ENCODE data around the gene DDX1. TPM values are rescaled to one million over a fixed set of nuclear protein-coding genes. Genes with fewer than 3 reads are reported as not detected.
"Not testable (repeated sequence)": the region's sequence is repeated elsewhere in the genome, so short reads cannot be mapped to it uniquely, and the experiment has no call there.

Gene DDX1
- polyA plus RNA-seq, 5 donors: 110 to 149 (median 145) TPM

DNA sequence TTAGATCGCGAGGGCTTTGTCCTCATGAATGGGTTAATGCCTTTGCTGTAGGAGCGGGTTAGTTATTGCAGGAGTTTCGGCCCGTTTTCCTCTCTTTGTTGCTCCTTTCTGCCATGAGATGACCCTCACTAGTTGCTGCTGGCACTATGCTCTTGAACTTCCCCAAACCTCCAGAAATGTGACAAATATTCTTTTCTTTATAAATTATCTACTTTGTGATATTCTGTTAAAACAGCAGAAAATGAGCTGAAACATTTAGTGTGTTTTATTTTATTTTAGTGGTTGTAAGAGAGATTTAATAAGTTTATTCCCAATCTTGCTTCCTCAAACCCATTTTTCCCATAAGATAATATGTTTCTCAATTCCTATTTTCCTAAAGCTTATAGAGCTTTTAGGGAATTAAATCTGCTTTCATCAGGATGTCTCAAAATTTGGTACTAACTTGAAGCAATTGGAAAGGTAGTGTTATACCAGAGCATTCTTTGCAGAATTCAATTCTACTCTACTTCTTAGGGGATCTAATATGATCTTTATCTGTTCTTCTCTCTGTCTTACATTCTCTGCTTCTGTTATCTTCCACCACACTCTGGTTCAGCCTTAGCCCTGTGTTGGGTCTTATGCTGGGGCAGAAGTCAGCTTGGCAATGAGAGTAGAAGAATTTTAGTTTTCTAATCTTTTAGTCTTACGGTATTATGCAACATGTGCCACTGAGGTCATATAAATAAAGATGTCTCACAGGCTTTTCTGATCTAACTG, 23.1 kb downstream of the DDX1 start:
- DNase-seq: no peak

DNA sequence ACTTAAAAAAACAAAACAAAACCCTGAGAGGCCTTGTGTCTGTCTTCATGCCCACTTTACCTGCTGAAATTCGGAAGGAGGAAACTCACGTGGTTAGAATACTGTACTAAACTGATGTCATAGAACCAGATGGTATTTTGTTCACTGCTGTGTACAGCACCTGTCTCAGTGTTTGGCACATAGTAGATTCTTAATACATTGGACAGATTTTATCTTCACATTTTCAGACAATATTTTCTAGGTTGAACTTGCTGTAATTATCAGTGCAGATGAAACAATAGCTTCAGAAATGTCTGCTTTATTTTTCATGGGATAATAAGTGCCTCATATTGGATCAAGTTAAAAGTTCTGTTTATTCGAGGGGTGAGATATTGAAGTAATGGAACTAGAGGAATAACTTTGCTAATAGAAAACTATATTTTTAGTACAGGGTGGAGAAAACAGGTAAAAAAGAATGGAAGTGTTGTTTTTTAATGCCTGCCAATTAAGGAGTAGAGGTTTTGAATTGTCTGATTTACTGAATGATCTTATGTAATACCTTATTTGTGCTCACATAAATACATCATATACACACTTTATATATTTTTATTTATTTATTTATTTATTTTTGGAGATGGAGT, 23.7 kb downstream of the DDX1 start:
- no peak for DNase-seq

DNA sequence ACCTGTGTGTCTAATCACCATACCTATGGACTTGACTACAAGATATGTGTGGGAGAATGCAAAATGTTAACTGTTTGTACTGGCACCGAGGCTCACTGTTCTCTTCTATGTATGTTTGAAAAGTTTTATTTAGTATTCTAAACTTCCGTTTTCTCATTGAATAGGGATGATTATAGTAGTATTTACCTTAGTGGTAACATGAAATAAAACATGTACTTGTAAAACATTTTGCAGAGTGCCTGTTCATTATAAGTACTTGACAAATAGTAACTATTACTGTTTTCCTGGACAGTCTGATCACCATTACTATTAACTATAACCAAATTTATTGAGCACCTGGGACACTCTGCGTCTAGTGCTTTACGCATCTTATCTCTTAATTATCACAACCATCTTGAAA, 24.8 kb downstream of the DDX1 start:
- no peak for DNase-seq

DNA sequence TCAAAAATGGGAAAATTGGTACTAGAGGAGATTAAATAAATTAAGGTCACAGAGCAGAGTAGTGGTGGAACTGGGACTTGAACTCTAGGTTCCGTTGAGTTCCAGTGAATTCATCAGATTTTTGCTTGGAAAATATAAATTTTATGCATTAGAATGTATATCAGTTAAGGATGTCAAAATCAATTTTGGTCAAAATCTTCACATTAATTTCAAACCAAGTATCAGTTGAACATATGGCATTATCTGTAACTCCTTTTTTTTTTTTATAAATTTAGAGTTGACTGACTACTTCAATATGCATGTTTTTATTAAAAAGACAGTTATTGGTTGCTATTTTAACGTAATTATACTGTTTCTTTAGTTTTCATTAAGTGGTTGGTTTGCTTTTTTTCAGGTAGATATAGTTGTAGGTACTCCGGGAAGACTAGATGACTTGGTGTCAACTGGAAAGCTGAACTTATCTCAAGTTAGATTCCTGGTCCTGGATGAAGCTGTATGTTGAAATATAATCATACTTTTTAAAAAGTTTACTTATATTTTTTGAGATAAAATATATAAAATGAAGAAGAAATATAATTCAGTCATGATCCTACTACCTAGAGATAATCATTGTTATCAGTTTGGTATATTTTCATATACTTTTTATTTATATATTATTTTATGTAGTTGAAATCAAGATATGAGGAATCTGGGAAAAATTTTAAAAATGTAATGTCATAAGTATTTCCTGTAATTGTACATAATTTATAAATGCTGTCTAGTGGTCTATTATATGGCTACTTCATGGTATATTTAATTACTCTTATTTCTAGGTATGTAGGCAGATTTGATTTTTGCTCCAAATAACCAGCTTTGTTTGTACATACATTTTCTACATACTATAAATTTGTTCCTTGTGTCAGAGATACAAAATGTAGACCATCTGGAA, 25.4 kb downstream of the DDX1 start:
- no peak for DNase-seq

DNA sequence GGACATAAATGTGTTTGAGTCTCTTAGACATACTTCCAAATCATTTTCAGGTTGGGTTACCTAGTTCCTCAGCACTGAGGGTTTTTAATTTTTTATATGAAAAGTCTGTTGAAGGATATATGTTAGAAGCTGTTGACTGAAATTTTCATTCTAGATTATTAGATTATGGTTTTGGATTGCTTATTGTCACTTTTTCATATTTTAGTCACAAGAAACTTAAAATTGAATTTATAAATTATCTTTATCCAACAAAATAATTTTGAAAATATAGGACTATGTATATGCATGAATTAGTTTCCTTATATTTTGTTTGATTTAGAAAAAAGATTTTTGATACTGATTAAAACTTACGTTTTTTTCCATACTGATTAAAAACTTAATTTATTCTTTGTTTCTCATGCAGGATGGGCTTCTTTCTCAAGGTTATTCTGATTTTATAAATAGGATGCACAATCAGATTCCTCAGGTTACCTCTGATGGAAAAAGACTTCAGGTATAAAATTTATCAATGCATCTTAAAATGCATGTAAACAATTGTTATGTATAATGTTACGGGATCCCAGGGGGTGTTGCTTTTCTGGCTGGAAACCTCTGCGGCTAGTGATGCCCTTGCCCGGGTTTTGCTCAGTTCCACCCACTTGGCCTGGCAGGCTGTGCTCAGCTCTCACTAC, 26.2 kb downstream of the DDX1 start:
- DNase-seq: no peak

DNA sequence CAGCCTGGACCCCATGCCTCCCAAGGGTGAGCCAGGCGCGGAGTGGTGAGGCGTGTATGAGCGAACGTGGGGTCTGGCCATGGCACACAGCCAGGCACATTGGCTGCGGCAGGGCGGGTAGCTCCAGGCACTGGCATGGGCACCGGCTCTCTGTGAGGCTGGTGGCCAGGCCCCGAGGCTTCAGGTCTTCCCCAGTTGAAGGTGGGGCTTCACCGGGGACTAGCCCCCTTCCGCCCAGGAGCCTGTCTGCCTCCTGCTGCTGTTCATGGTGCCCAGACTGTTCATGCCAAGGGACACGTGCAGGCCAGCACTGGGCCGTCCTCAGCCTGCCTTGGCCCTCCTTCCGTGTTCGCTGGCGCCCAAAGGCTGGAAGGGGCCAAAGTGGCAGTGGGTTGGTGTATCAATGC, 26.8 kb downstream of the DDX1 start:
- no peak for DNase-seq

DNA sequence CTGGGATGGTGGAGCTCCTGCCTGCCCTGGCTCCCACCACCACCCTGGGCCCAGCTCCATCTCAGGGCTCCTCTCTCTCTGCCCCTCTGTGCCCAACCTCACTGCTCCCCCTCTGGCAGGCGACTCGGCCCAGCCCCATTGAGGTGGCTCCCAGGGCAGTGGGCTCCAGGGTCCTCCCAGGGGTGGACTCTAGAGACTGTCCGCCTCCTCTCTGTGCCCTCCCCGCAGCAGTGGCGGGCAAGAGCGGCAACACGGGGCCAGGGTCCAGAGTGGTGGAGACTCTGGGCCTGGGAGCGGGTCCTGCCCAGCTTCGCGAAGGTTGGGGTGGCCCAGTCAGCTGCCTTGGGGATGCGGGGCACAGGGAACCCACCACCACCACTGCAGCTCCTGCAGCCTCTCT, 27.4 kb downstream of the DDX1 start:
- no peak for DNase-seq

DNA sequence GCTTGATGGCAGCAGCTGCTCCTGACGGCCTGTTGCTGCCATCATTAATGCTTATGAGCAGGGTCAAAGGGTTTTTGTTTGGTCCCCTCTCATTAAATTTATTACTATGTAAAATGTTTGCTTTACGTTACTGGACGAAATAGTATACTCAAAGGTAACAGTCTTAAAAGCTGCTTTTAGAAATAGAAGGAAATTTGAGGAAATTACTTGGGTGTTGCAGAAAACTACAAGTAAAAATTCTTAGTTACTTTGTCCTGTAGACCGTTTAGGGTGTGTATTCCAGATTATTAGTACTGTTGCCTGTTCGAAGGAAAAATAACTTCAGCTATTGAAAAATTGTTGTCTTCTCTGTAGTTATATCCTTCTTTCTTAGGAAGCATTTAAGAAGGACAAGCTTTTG, 27.8 kb downstream of the DDX1 start:
- no peak for DNase-seq

DNA sequence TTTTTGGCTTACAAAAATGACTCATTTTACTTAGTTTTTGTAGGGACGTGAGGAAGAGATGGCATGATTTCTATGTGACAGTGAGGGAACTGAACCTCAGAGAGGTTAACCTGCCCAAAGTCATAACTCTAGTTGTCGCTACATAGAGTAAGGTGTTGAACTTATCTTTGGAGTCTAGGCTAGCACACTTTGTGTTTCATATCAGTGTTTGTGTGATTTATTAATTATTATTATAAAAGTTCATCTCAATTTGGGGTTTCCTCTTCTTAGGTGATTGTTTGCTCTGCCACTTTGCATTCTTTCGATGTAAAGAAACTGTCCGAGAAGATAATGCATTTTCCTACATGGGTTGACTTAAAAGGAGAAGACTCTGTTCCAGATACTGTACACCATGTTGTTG, 28.3 kb downstream of the DDX1 start:
- no peak for DNase-seq

DNA sequence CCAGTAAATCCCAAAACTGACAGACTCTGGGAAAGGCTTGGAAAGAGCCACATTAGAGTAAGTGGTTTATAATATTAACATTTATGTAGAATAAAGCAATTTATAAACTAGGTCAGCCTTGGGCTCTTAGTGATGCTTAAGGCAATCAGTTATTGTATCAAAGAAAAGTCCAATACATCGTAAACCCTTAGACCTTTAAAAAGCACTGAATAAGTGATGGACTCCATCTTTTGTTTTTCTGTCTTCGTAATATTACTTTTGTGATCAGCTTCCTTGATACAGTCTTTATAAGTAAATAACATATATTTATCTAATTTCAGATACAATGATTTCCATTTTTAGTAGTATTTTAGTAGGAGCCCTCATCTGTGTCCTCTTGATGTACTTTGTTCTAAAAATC, 28.7 kb downstream of the DDX1 start:
- DNase-seq: no peak

DNA sequence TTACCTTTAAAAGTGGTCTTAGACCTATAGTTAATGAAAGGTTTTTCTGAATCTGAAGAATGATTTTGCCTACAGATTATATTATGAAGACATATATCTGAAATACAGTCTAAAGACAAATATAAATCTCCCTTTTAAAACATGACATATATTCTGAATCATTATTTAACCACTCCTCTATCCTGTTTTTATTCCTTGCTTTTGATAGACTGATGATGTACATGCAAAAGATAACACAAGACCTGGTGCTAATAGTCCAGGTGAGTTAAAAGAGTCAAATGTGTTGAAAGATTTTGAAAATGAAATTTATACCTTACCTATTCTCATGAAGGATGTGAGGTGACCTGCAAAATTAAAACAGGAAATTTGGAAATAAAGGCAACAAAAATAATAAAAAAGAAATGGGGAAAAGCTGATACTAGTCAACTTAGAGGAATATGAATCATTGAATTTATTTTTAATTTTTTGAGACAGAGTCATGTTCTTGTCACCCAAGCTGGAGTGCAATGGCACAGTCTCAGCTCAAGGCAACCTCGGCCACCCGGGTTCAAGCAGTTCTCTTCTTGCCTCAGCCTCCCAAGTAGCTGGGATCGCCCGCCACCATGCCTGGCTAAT, 29.3 kb downstream of the DDX1 start:
- no peak for DNase-seq

DNA sequence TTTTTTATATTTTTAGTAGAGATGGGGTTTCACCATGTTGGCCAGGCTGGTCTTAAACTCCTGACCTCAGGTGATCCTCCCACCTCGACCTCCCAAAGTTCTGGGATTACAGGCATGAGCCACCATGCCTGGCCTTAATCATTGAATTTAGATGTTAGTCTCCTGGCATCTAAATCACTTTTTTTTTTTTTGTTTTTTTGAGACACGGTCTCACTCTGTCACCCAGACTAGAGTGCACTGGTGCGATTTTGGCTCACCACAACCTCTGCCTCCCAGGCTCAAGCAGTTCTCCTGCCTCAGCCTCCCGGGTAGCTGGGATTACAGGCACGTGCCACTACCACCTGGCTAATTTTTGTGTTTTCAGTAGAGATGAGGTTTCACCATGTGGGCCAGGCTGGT, 29.8 kb downstream of the DDX1 start:
- not testable (repeated sequence) for DNase-seq

DNA sequence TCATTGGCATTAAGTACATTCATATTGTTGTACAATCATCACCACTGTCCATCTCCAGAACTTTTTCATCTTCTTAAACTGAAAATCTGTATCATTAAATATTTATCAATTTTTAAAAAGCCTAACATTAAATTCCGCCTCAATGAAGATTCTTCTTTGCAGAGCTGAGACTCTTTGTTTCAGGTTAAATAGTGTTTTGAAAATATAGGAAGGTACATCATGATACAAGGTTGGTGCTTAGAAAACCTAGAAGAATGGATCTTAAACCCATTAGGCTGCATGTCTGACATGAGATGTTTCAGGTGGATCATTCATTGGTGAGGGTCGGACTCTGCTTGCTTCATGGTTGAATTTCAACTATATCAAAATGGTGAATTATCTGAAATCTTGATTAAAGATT, 30.5 kb downstream of the DDX1 start:
- no peak for DNase-seq

DNA sequence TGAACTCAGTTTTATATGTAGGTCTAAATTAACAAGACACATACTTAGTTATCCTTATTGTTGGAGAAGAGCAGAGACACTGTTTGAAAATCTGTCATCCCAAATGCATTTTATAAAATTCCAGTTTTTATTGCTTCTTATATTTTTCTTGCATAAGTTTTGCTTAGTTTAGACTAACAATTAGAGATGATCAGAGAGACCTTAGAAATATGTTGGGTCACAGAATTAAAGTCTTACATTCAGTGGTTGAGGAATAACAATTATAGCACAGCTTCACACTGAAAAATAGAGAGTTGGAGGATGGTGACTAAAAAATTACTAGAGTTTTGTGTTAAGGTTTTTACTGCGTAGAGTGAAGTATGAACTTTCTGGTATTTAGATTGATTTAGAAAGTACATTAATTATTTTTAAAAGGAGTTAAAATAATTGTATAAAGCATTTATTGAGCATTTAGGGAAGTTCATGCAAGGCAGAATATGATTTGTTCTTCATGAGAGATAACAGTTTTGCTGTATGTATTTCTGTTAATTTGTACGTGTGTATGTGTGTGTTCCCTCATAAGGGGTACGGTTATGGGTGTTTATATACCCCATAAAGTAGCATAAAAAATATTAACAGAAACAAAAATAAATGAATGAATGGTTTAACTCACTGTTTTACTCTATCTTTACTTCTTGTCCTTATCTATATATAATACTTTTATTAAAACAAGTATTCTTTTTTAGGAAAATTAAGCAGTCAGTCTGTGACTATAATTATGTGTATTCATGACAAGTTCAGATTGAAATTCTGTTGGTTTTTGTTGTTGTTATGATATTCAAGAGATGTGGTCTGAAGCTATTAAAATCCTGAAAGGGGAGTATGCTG, 31.2 kb downstream of the DDX1 start:
- DNase-seq: no peak

DNA sequence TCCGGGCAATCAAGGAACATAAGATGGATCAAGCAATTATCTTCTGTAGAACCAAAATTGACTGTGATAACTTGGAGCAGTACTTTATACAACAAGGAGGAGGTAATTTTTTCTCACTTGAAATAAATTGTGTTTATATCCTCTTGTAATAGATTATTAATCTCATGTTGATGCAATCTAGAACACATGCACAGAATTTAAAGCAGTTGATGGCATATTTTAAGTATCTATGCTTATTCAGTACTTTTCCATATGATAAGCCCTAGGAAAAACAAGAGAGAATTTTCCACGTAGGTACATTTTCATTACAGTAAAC, 31.8 kb downstream of the DDX1 start:
- no peak for DNase-seq

DNA sequence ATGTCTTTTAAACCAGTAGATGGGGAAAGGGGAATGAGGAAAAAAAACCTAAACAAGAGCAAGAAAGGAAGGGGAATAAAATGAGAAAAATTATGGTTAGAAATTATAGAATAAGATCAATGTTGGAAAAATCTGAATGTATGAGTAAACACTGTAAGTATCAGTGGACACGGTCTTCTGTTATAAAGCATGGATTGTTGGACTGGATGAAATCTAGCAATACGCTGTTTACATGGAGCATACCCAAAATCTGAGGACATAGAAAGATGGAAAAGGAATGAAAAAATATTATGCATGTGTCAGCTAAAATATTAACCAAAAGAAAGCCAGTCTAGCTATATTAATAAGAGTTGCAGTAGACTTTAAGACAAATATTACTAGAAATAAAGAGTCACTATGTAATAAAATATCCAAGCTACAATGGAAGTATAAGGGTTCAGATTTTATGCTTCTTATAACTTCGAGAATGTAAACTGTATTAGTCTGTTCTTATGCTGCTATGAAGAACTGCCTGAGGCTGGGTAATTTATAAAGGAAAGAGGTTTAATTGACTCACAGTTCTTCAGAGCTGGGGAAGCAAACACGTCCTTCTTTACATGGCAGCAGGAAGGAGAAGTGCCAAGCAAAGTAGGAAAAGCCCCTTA, 32.4 kb downstream of the DDX1 start:
- DNase-seq: no peak

DNA sequence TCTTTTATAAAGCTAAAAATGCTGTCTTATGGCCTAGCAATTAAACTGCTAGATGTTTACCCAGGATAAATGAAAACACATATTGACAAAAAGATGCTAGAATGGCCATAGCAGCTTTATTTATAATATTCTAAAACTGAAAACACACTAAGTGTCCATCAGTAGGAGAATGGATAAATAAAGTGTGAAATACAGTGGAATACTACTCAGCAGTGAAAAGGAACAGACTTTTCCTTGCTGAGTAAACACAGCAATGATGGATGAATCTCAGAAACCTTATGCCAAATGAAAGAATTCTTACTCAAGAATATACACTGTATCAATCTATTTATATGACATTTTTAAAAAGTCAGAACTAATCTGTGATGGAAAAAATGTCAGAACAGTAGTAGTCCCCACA, 33.2 kb downstream of the DDX1 start:
- no peak for DNase-seq

DNA sequence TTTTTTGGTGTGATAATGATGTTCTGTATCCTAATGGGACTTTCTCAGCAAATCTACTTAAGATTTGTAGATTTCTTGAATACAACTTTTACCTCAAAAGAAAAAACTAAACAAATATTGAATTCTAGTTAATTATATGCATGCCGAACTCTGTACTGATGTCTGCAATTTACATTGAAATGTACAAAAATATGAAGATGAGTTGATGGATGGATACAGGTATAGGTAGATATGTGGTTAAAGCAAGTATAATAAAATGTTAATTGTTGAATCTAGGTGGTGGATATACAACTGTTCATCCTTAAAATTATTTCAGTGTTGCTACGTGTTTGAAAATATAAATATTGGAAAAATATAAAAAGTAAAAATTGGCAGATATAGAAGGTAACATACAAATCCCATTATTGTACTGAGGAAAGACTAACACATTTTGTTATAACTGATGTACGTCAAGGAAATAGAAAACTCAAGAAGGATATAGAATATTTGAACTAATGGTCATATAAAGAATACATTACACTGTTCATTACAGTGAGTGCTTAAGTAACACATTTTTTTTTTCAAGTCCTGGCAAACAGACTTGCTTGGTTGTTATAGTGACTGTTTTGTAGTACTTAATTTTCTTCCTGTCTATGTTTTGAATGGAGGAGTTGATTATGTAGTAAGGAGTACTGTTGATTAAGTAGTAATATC, 33.8 kb downstream of the DDX1 start:
- no peak for DNase-seq

DNA sequence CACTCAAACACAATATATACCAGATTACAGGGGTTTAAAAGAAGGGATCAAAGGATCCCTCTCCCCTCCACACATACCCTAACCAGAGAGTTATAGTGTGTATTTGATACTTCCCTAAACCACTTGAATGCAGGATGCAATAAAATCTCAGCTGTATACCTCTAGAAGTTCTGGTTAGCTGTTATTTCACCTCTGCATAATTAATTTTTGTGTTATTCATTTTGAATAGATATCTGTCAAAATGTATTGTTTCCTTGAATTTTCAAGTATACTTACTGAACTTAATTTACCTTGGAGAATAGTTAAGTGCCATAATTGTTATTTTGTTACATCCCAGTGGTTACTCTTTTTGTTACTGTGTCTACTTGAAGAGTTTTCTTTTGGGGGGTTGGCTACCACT, 34.5 kb downstream of the DDX1 start:
- no peak for DNase-seq

DNA sequence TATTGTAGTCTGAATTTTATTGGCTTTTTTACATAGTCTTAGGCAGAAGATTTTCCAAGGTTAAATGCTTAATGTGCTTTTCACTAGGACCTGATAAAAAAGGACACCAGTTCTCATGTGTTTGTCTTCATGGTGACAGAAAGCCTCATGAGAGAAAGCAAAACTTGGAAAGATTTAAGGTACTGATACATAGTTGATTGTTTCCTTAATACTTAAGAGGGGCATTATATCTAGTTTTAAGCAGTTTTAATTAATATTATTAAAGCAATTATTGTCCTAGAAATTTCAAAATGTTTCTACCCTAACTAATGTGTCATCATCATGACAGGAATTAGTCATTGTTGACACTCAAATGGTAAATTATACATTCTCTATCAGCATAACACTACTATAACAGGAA, 35.3 kb downstream of the DDX1 start:
- no peak for DNase-seq

All from right lung (tissue), 5 donors.